GM12892 (cell line): ENCODE data around the gene ERBB4.

Experiments
- POLR2A ChIP-seq: IDR thresholded peaks from 2 replicates; pipeline ENCODE4 v1.6.1; 2011; ENCODE audit warnings: low read depth, low read length, control low read depth
- POLR2AphosphoS5 ChIP-seq: IDR thresholded peaks from 2 replicates; pipeline ENCODE4 v1.6.1; 2011; ENCODE audit warnings: low read depth, low read length, control low read depth
- TAF1 ChIP-seq: IDR thresholded peaks from 2 replicates; pipeline ENCODE4 v1.6.1; 2011; ENCODE audit warnings: low read depth, mild to moderate bottlenecking, control low read depth, low read length, borderline replicate concordance

- TF ChIP-seq TAF1, result no peak
- no peak for TF ChIP-seq POLR2A
- no peak for TF ChIP-seq POLR2AphosphoS5
Observed at GRCh38 chr2:212237350-212238095, 301.1 kb downstream of the ERBB4 start.
